IMR-90 (cell line): Measurements from ENCODE around the gene AKAP5. TPM values are rescaled to one million over a fixed set of nuclear protein-coding genes. Genes with fewer than 3 reads are reported as not detected.

Experiments used
- ATAC-seq: fragments of 200-7000 bp; cut with Tn5 transposase; 2 replicates; pipeline ENCODE4 v1.9.1; 2020; ENCODE audit warnings: low read depth, mild to moderate bottlenecking, moderate library complexity
- BruUV-seq: library from RNA; stranded (reverse); fragments of 400-500 nt; replicated peaks from 2 replicates; lab custom pipeline; 2021; lab: Mats Ljungman, UMichigan
- CTCF ChIA-PET: fragments of 300-600 bp; formaldehyde crosslinking; extraction: SDS; loops from one replicate; lab custom pipeline; 2021; ENCODE audit warnings: antibody characterized with exemption; lab: Yijun Ruan, JAX
- POLR2A ChIA-PET: fragments of 300-600 bp; sonication (Branson Sonifier 250); formaldehyde crosslinking; loops from one replicate; lab custom pipeline; 2022; ENCODE audit warnings: antibody characterized with exemption; ENCODE audit not compliant: unreplicated experiment; lab: Charles Lee
- DNase-seq: peaks from one replicate; pipeline ENCODE4 v3.0.0; 2013
- H2AFZ ChIP-seq: replicated peaks from 2 replicates; pipeline ENCODE3; 2013; ENCODE audit warnings: low read length, mild to moderate bottlenecking; ENCODE audit not compliant: poor library complexity
- H2AK5ac ChIP-seq: 2 replicates; pipeline ENCODE4 v1.6.1; 2013; ENCODE audit warnings: low read depth, low read length, inconsistent platforms
- H2AK9ac ChIP-seq: replicated peaks from 2 replicates; pipeline ENCODE3; 2013; ENCODE audit warnings: mild to moderate bottlenecking, low read depth, low read length, moderate library complexity; ENCODE audit not compliant: poor library complexity
- H2BK120ac ChIP-seq: 2 replicates; pipeline ENCODE4 v1.6.1; 2013; ENCODE audit warnings: low read depth, low read length, inconsistent platforms
- H2BK15ac ChIP-seq: 3 replicates; pipeline ENCODE4 v1.6.1; 2013; ENCODE audit warnings: low read depth, low read length, inconsistent platforms
- H2BK20ac ChIP-seq: 2 replicates; pipeline ENCODE4 v1.6.1; 2013; ENCODE audit warnings: low read depth, mild to moderate bottlenecking, inconsistent platforms, low read length, moderate library complexity
- H2BK5ac ChIP-seq: 2 replicates; pipeline ENCODE4 v1.6.1; 2013; ENCODE audit warnings: mild to moderate bottlenecking, low read depth, low read length, inconsistent platforms; ENCODE audit not compliant: poor library complexity, severe bottlenecking
- H3K14ac ChIP-seq: replicated peaks from 2 replicates; pipeline ENCODE4 v1.6.1; 2013; ENCODE audit warnings: low read depth, low read length, inconsistent platforms
- H3K18ac ChIP-seq: 2 replicates; pipeline ENCODE4 v1.6.1; 2013; ENCODE audit warnings: low read depth, low read length, control low read depth
- H3K23ac ChIP-seq: 2 replicates; pipeline ENCODE4 v1.6.1; 2013; ENCODE audit warnings: low read depth, low read length, inconsistent platforms
- H3K27ac ChIP-seq: 2 replicates; pipeline ENCODE4 v1.5.1; 2013; ENCODE audit warnings: mild to moderate bottlenecking, control low read depth, low read length; ENCODE audit not compliant: insufficient read depth
- H3K27me3 ChIP-seq: 2 replicates; pipeline ENCODE4 v1.6.1; 2013; ENCODE audit warnings: low read length; ENCODE audit not compliant: control insufficient read depth, insufficient read depth
- H3K36me3 ChIP-seq: 2 replicates; pipeline ENCODE4 v1.6.1; 2013; ENCODE audit warnings: low read length, mixed read lengths; ENCODE audit not compliant: control insufficient read depth, insufficient read depth
- H3K4ac ChIP-seq: 2 replicates; pipeline ENCODE4 v1.6.1; 2013; ENCODE audit warnings: low read depth, low read length, inconsistent platforms
- H3K4me1 ChIP-seq: 2 replicates; pipeline ENCODE4 v1.6.1; 2013; ENCODE audit warnings: low read length, mixed read lengths; ENCODE audit not compliant: control insufficient read depth, insufficient read depth
- H3K4me2 ChIP-seq: 2 replicates; pipeline ENCODE4 v1.6.1; 2013; ENCODE audit warnings: low read depth, mild to moderate bottlenecking, control low read depth, low read length, moderate library complexity
- H3K4me3 ChIP-seq: 2 replicates; pipeline ENCODE4 v1.5.1; 2013; ENCODE audit warnings: low read depth, mild to moderate bottlenecking, control low read depth, low read length, moderate library complexity; ENCODE audit not compliant: insufficient read depth
- H3K56ac ChIP-seq: 2 replicates; pipeline ENCODE4 v1.6.1; 2013; ENCODE audit warnings: low read length, inconsistent platforms; ENCODE audit not compliant: insufficient read depth; ENCODE audit errors: extremely low read depth
- H3K79me1 ChIP-seq, 2 experiments: 2 replicates each; pipeline ENCODE4 v1.6.1; 2013; ENCODE audit warnings: low read length in 2 of 2, inconsistent platforms in 1 of 2, low read depth in 1 of 2
- H3K9ac ChIP-seq: 2 replicates; pipeline ENCODE4 v1.6.1; 2013; ENCODE audit warnings: low read depth, low read length, control low read depth
- H3K9me1 ChIP-seq: 2 replicates; pipeline ENCODE4 v1.6.1; 2013; ENCODE audit warnings: low read length, inconsistent platforms; ENCODE audit not compliant: insufficient read depth
- H3K9me3 ChIP-seq: 2 replicates; pipeline ENCODE4 v1.6.1; 2013; ENCODE audit warnings: low read length; ENCODE audit not compliant: control insufficient read depth, insufficient read depth
- H4K20me1 ChIP-seq: 2 replicates; pipeline ENCODE4 v1.6.1; 2013; ENCODE audit warnings: low read length, inconsistent platforms; ENCODE audit not compliant: insufficient read depth
- H4K5ac ChIP-seq: 2 replicates; pipeline ENCODE4 v1.6.1; 2013; ENCODE audit warnings: mild to moderate bottlenecking, low read depth, low read length, control low read depth
- H4K8ac ChIP-seq, 2 experiments: 2 replicates each; pipeline ENCODE4 v1.6.1; 2013; ENCODE audit warnings: low read depth in 2 of 2, low read length in 2 of 2, control low read depth in 1 of 2, inconsistent platforms in 1 of 2
- H4K91ac ChIP-seq: 2 replicates; pipeline ENCODE4 v1.6.1; 2013; ENCODE audit warnings: low read depth, low read length, inconsistent platforms; ENCODE audit not compliant: insufficient read depth
- BHLHE40 ChIP-seq: fragments of 150-350 bp; IDR thresholded peaks from 2 replicates; pipeline ENCODE4 v1.6.1; 2016; ENCODE audit warnings: mild to moderate bottlenecking, low read depth, low read length
- CEBPB ChIP-seq: IDR thresholded peaks from 2 replicates; pipeline ENCODE4 v1.6.1; 2012; ENCODE audit warnings: low read depth, low read length, improper control_type of control experiment
- CHD1 ChIP-seq: IDR thresholded peaks from 2 replicates; pipeline ENCODE4 v1.6.1; 2012; ENCODE audit warnings: low read depth, low read length, improper control_type of control experiment
- CTCF ChIP-seq: conservative IDR thresholded peaks from 2 replicates; pipeline ENCODE4 v1.5.1; 2012; ENCODE audit warnings: mild to moderate bottlenecking, low read depth, low read length, improper control_type of control experiment
- ELK1 ChIP-seq: fragments of 150-350 bp; IDR thresholded peaks from 2 replicates; pipeline ENCODE4 v1.6.1; 2016; ENCODE audit warnings: low read depth, mild to moderate bottlenecking, low read length, moderate library complexity, borderline replicate concordance
- FOS ChIP-seq: fragments of 150-350 bp; IDR thresholded peaks from 2 replicates; pipeline ENCODE4 v1.6.1; 2016; ENCODE audit warnings: low read depth, low read length
- MAFK ChIP-seq: IDR thresholded peaks from 2 replicates; pipeline ENCODE4 v1.6.1; 2012; ENCODE audit warnings: low read depth, low read length, improper control_type of control experiment
- MAZ ChIP-seq: IDR thresholded peaks from 2 replicates; pipeline ENCODE4 v1.6.1; 2012; ENCODE audit warnings: low read depth, mild to moderate bottlenecking, low read length, improper control_type of control experiment, moderate library complexity, borderline replicate concordance
- MXI1 ChIP-seq: IDR thresholded peaks from 2 replicates; pipeline ENCODE4 v1.6.1; 2012; ENCODE audit warnings: low read depth, mild to moderate bottlenecking, low read length, moderate library complexity, borderline replicate concordance
- NFE2L2 ChIP-seq: fragments of 150-350 bp; IDR thresholded peaks from 2 replicates; pipeline ENCODE4 v1.6.1; 2016; ENCODE audit warnings: low read depth, mild to moderate bottlenecking, low read length
- POLR2A ChIP-seq: IDR thresholded peaks from 2 replicates; pipeline ENCODE4 v1.6.1; 2012; ENCODE audit warnings: mild to moderate bottlenecking, low read depth, low read length
- RAD21 ChIP-seq: IDR thresholded peaks from 2 replicates; pipeline ENCODE4 v1.6.1; 2012; ENCODE audit warnings: low read length, improper control_type of control experiment
- RCOR1 ChIP-seq: IDR thresholded peaks from 2 replicates; pipeline ENCODE4 v1.6.1; 2012; ENCODE audit warnings: mild to moderate bottlenecking, low read length, improper control_type of control experiment; ENCODE audit not compliant: insufficient replicate concordance
- RFX5 ChIP-seq: IDR thresholded peaks from 2 replicates; pipeline ENCODE4 v1.8.0; 2012; ENCODE audit warnings: low read depth, mild to moderate bottlenecking, low read length, moderate library complexity
- SMC3 ChIP-seq: fragments of 150-350 bp; IDR thresholded peaks from 2 replicates; pipeline ENCODE4 v1.6.1; 2016; ENCODE audit warnings: low read depth, mild to moderate bottlenecking, antibody characterized with exemption, low read length, moderate library complexity
- USF2 ChIP-seq: fragments of 150-350 bp; IDR thresholded peaks from 2 replicates; pipeline ENCODE4 v1.6.1; 2017; ENCODE audit warnings: mild to moderate bottlenecking, antibody characterized with exemption, low read length, low read depth
- WGBS, 2 experiments: methylation state at CpG; one replicate each; pipeline versions ENCODE4 v1.1.5 to v1.1.7; 2013; ENCODE audit warnings: missing lambda C conversion rate in 2 of 2; ENCODE audit not compliant: insufficient read length in 1 of 2; ENCODE audit errors: extremely low coverage in 2 of 2; 5-methylcytosine and 5-hydroxymethylcytosine counted together
- dilution Hi-C: fragments of 300-500 bp; cut with HindIII; formaldehyde crosslinking; loops from one replicate; pipeline ENCODE4 v1.14.3; 2018; ENCODE audit warnings: low sequenced_read_pairs; ENCODE audit not compliant: unreplicated experiment
- in situ Hi-C: fragments of 300-500 bp; cut with MboI; formaldehyde crosslinking; loops from 3 replicates; pipeline ENCODE4 v1.14.3; 2019; ENCODE audit warnings: low sequenced_read_pairs, inconsistent platforms, mixed read lengths
- intact Hi-C: fragments of 100-400 bp; cut with micrococcal nuclease; formaldehyde crosslinking; loops from 2 replicates; pipeline ENCODE4 v1.10.0; 2022
- polyA plus RNA-seq, 3 experiments: library from polyadenylated mRNA; depleted of rRNA; stranded (reverse); fragments of >200 nt; gene quantifications; 2 replicates each; pipeline ENCODE4 v1.2.3, GENCODE V29; 2012; ENCODE audit warnings: low replicate concordance in 1 of 3
- total RNA-seq: library from RNA; depleted of rRNA; stranded (reverse); fragments of >200 nt; gene quantifications from 2 replicates; pipeline ENCODE4 v1.2.3, GENCODE V29; 2012

The AKAP5 gene
- total and polyA plus RNA-seq, 2 of the 4 experiments (the other 2 are of a cell fraction), result 0.21 to 0.72 TPM

GRCh38 chr14:64442300-64442988, 22.9 kb upstream of the AKAP5 start:
- POLR2A ChIA-PET, result no interaction called here
- Histone ChIP-seq H4K8ac (no peak overlapping the region), H3K4ac (no peak overlapping the region), H2AK5ac (no peak overlapping the region), H3K18ac (no peak overlapping the region), H4K5ac (no peak overlapping the region), H2AFZ (no peak overlapping the region), H3K23ac (no peak overlapping the region), H3K79me1 (peaks cover 0 to 23% of the 10 kb centered on the region in 2 experiments; a peak in 1 of 4 replicates), H3K9ac (no peak overlapping the region), H2BK5ac (no peak overlapping the region), H2AK9ac (no peak overlapping the region), H3K9me3 (no peaks in the 10 kb centered on the region), H3K36me3 (peaks cover 25% of the 10 kb centered on the region), H3K27ac (no peak overlapping the region), H4K91ac (no peak overlapping the region), H2BK120ac (no peak overlapping the region), H3K4me3 (no peak overlapping the region), H3K4me2 (no peak overlapping the region), H3K4me1 (peaks cover 17% of the 10 kb centered on the region), H3K56ac (no peak overlapping the region), H4K20me1 (no peaks in the 10 kb centered on the region), H3K9me1 (peaks cover 23% of the 10 kb centered on the region), H3K14ac (no peak overlapping the region), H2BK15ac (no peak overlapping the region), H3K27me3 (no peaks in the 10 kb centered on the region), H2BK20ac (no peak overlapping the region)
- DNase-seq (no peak), ATAC-seq (no peak)
- intact Hi-C loops (no loop called here), dilution Hi-C loops (no loop called here), in situ Hi-C loops (no loop called here)
- TF ChIP-seq MXI1 (no peak), POLR2A (no peak), CTCF (no peak), MAZ (no peak), CHD1 (no peak), BHLHE40 (no peak), NFE2L2 (no peak), RAD21 (no peak), ELK1 (no peak), MAFK (no peak), FOS (no peak), RFX5 (no peak), USF2 (no peak), CEBPB (no peak), RCOR1 (no peak), SMC3 (no peak)
- WGBS, 2 experiments, result 74% methylated on average over 10 of the region's 17 CpGs; no CpG with 5 or more reads in 1 of the 2 experiments
- BruUV-seq, result no TSS peak
- CTCF ChIA-PET, result interaction anchor here (0.6 kb wide), 1 partner anchor 8 kb away, joined by 4 read pairs; no protein-coding TSS in a partner anchor
